Body of pancreas (tissue), 4 donors: ENCODE measurements around the gene PRKACA.

Experiments
- CTCF ChIP-seq, 7 experiments: fragments of 450-650 bp in 4 of 7; fragments of 200-600 bp in 3 of 7; sonication (generic) in 3 of 7; IDR thresholded peaks; one replicate each; pipeline ENCODE4 v1.5.1; 2016 to 2019; ENCODE audit warnings: antibody characterized with exemption in 7 of 7
- POLR2A ChIP-seq, 3 donors: fragments of 450-650 bp; IDR thresholded peaks; one replicate each; pipeline ENCODE4 v1.6.1; 2016; ENCODE audit warnings: antibody characterized with exemption in 3 of 3, mild to moderate bottlenecking in 2 of 3

GRCh38 chr19:14056069-14056666 is 61.4 kb downstream of the PRKACA start:
- TF ChIP-seq CTCF (IDR thresholded peaks at IDR 0.05): no peak
- no peak for TF ChIP-seq POLR2A (IDR thresholded peaks at IDR 0.05)
